Liver (tissue), 9 donors: Measurements from ENCODE around the gene LGALS4. TPM values are rescaled to one million over a fixed set of nuclear protein-coding genes. Genes with fewer than 3 reads are reported as not detected.
A peak's percentile ranks its signal among the peaks of the same experiment; 100 is the strongest.

Experiments
- DNase-seq: peaks from one replicate; pipeline ENCODE4 v3.0.0-alpha.2; 2017; ENCODE audit warnings: low spot score
- H3K27ac ChIP-seq, 2 donors: one replicate each; pipeline ENCODE4 v1.7.0; 2013; ENCODE audit warnings: inconsistent platforms in 2 of 2, low read length in 2 of 2, control low read depth in 1 of 2, low read depth in 1 of 2, mild to moderate bottlenecking in 1 of 2
- H3K27me3 ChIP-seq, 4 donors: one replicate each; pipeline versions ENCODE4 v1.6.1 to v1.7.0; 2013; ENCODE audit warnings: low read length in 3 of 4, inconsistent platforms in 1 of 4, mild to moderate bottlenecking in 1 of 4, moderate library complexity in 1 of 4; ENCODE audit not compliant: control insufficient read depth in 4 of 4, insufficient read depth in 4 of 4
- H3K36me3 ChIP-seq, 4 donors: one replicate each; pipeline versions ENCODE4 v1.6.1 to v1.7.0; 2013; ENCODE audit warnings: low read length in 3 of 4, mild to moderate bottlenecking in 3 of 4, low read depth in 1 of 4, moderate library complexity in 1 of 4; ENCODE audit not compliant: control insufficient read depth in 4 of 4, insufficient read depth in 3 of 4
- H3K4me1 ChIP-seq, 4 donors: one replicate each; pipeline versions ENCODE4 v1.6.1 to v1.7.0; 2013; ENCODE audit warnings: low read length in 3 of 4, mild to moderate bottlenecking in 3 of 4, moderate library complexity in 1 of 4; ENCODE audit not compliant: control insufficient read depth in 4 of 4, insufficient read depth in 4 of 4
- H3K4me3 ChIP-seq, 3 donors: one replicate each; pipeline versions ENCODE4 v1.6.1 to v1.7.0; 2013; ENCODE audit warnings: low read length in 3 of 3, control low read depth in 1 of 3, low read depth in 1 of 3, mild to moderate bottlenecking in 1 of 3
- H3K9ac ChIP-seq, 2 donors: one replicate each; pipeline ENCODE4 v1.7.0; 2013; ENCODE audit warnings: low read length in 2 of 2, mild to moderate bottlenecking in 2 of 2, moderate library complexity in 2 of 2, control low read depth in 1 of 2, low read depth in 1 of 2
- H3K9me3 ChIP-seq, 4 donors: one replicate each; pipeline versions ENCODE4 v1.6.1 to v1.7.0; 2013; ENCODE audit warnings: low read length in 3 of 4; ENCODE audit not compliant: control insufficient read depth in 4 of 4
- EGR1 ChIP-seq, 2 donors: IDR thresholded peaks; 2 replicates each; pipeline ENCODE4 v1.6.1; 2016 to 2018; ENCODE audit warnings: antibody characterized with exemption in 2 of 2, low read depth in 2 of 2
- FOXA1 ChIP-seq: IDR thresholded peaks from 2 replicates; pipeline ENCODE4 v1.6.1; 2016; ENCODE audit warnings: antibody characterized with exemption
- FOXA2 ChIP-seq: IDR thresholded peaks from 2 replicates; pipeline ENCODE4 v1.6.1; 2016; ENCODE audit warnings: antibody characterized with exemption
- GABPA ChIP-seq, 2 donors: IDR thresholded peaks in 1 of 2; conservative IDR thresholded peaks in 1 of 2; 2 replicates each; pipeline ENCODE4 v1.6.1; 2016; ENCODE audit warnings: antibody characterized with exemption in 2 of 2, mild to moderate bottlenecking in 1 of 2, moderate library complexity in 1 of 2
- HNF4A ChIP-seq, 2 donors: conservative IDR thresholded peaks; 2 replicates each; pipeline ENCODE4 v1.6.1; 2016; ENCODE audit warnings: antibody characterized with exemption in 2 of 2, mild to moderate bottlenecking in 2 of 2
- HNF4G ChIP-seq: IDR thresholded peaks from 2 replicates; pipeline ENCODE4 v1.6.1; 2016; ENCODE audit warnings: antibody characterized with exemption
- JUND ChIP-seq, 2 donors: IDR thresholded peaks; 2 replicates each; pipeline ENCODE4 v1.6.1; 2016; ENCODE audit warnings: antibody characterized with exemption in 2 of 2
- MAX ChIP-seq: IDR thresholded peaks from 2 replicates; pipeline ENCODE4 v1.6.1; 2016; ENCODE audit warnings: antibody characterized with exemption
- NR2F2 ChIP-seq: IDR thresholded peaks from 2 replicates; pipeline ENCODE4 v1.6.1; 2016; ENCODE audit warnings: antibody characterized with exemption
- RAD21 ChIP-seq, 2 donors: IDR thresholded peaks; 2 replicates each; pipeline ENCODE4 v1.6.1; 2016; ENCODE audit warnings: antibody characterized with exemption in 2 of 2, mild to moderate bottlenecking in 2 of 2
- REST ChIP-seq: IDR thresholded peaks from 2 replicates; pipeline ENCODE4 v1.6.1; 2016; ENCODE audit warnings: antibody characterized with exemption, mild to moderate bottlenecking
- RXRA ChIP-seq, 2 donors: IDR thresholded peaks; 2 replicates each; pipeline ENCODE4 v1.6.1; 2017 to 2018; ENCODE audit warnings: antibody characterized with exemption in 2 of 2, mild to moderate bottlenecking in 1 of 2
- SP1 ChIP-seq: IDR thresholded peaks from 2 replicates; pipeline ENCODE4 v1.6.1; 2018; ENCODE audit warnings: antibody characterized with exemption, mild to moderate bottlenecking
- TAF1 ChIP-seq: conservative IDR thresholded peaks from 2 replicates; pipeline ENCODE4 v1.6.1; 2016; ENCODE audit warnings: antibody characterized with exemption, mild to moderate bottlenecking
- YY1 ChIP-seq: IDR thresholded peaks from 2 replicates; pipeline ENCODE4 v1.6.1; 2016; ENCODE audit warnings: antibody characterized with exemption, mild to moderate bottlenecking
- WGBS: extraction: QIAGEN DNeasy Blood & Tissue Kit; methylation state at CpG from one replicate; pipeline ENCODE4 v1.1.7; 2013; 5-methylcytosine and 5-hydroxymethylcytosine counted together
- polyA plus RNA-seq, 2 donors: library from polyadenylated mRNA; stranded (reverse) in 1 of 2; unstranded in 1 of 2; fragments of 200-250 nt in 1 of 2; fragments of >200 nt in 1 of 2; fragmentation: Nextera tagmentation in 1 of 2; extraction: Ambion mirVana in 1 of 2; gene quantifications; one replicate each; pipeline versions ENCODE4 v1.2.1 to v1.2.3, GENCODE V29; 2013 to 2015
- total RNA-seq, 2 donors: library from RNA; depleted of rRNA; stranded (reverse); fragments of >200 nt; gene quantifications; one replicate each; pipeline ENCODE4 v1.2.3, GENCODE V29; 2014
- TF ChIP-seq, protein P1 (sequence below): IDR thresholded peaks from 2 replicates; pipeline ENCODE4 v1.6.1; 2016; ENCODE audit warnings: antibody characterized with exemption
- TF ChIP-seq, protein P2 (sequence below): fragments of 150-350 bp; IDR thresholded peaks from 2 replicates; pipeline ENCODE4 v1.5.1; 2017; ENCODE audit warnings: improper control_type of control experiment, low read depth, low read length; ENCODE audit not compliant: missing input control
- TF ChIP-seq, protein P3 (sequence below): IDR thresholded peaks from 2 replicates; pipeline ENCODE4 v1.6.1; 2016; ENCODE audit warnings: antibody characterized with exemption
- donor health status: healthy.
- donor health status: healthy.
- donor health status: healthy.
- donor health status: healthy.
- donor health status: healthy.

LGALS4 gene
- total and polyA plus RNA-seq, 4 donors: 0.42 to 40.6 (median 12.1) TPM

DNA sequence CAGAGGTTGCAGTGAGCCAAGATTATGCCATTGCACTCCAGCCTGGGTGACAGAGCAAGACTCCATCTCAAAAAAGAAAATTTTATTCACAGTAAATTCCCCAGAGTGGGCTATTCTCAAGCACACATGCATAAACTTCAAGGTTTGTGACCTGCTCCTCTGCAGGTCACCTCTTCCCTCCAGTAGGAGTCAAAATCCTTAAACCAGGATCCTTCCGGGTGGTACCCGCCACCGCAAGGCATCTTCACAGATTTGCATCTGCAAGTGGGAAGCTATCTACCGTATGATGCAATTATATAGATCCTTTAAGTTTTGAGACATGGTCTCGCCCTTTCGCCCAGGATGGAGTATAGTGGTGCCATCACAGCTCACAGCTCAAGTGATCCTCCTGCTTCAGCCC lies 21.8 kb upstream of the LGALS4 start:
- Histone ChIP-seq H3K27me3 (no peaks in the 10 kb centered on the region), H3K9me3 (no peaks in the 10 kb centered on the region), H3K27ac (peak overlapping the region; percentile 7 to 31), H3K4me3 (no peak overlapping the region), H3K36me3 (peaks cover 17 to 35% (median 32%) of the 10 kb centered on the region in 4 donors), H3K4me1 (peaks cover 13 to 71% (median 55%) of the 10 kb centered on the region in 4 donors), H3K9ac (no peak overlapping the region)
- DNase-seq: no peak
- 97% methylated on average over 6 of the region's 6 CpGs for WGBS
- no peak for TF ChIP-seq RXRA (IDR thresholded peaks at IDR 0.05)
- TF ChIP-seq, protein P1, sequence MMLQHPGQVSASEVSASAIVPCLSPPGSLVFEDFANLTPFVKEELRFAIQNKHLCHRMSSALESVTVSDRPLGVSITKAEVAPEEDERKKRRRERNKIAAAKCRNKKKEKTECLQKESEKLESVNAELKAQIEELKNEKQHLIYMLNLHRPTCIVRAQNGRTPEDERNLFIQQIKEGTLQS: no peak
- TF ChIP-seq REST: no peak
- no peak for TF ChIP-seq HNF4A (conservative IDR thresholded peaks at IDR 0.05)
- TF ChIP-seq TAF1: no peak
- no peak for TF ChIP-seq RAD21 (IDR thresholded peaks at IDR 0.05)
- TF ChIP-seq GABPA (IDR thresholded peaks at IDR 0.05 in 1 of 2, conservative IDR thresholded peaks at IDR 0.05 in 1 of 2): no peak
- TF ChIP-seq FOXA1: no peak
- TF ChIP-seq, protein P2, sequence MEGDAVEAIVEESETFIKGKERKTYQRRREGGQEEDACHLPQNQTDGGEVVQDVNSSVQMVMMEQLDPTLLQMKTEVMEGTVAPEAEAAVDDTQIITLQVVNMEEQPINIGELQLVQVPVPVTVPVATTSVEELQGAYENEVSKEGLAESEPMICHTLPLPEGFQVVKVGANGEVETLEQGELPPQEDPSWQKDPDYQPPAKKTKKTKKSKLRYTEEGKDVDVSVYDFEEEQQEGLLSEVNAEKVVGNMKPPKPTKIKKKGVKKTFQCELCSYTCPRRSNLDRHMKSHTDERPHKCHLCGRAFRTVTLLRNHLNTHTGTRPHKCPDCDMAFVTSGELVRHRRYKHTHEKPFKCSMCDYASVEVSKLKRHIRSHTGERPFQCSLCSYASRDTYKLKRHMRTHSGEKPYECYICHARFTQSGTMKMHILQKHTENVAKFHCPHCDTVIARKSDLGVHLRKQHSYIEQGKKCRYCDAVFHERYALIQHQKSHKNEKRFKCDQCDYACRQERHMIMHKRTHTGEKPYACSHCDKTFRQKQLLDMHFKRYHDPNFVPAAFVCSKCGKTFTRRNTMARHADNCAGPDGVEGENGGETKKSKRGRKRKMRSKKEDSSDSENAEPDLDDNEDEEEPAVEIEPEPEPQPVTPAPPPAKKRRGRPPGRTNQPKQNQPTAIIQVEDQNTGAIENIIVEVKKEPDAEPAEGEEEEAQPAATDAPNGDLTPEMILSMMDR: no peak
- no peak for TF ChIP-seq HNF4G
- no peak for TF ChIP-seq MAX
- no peak for TF ChIP-seq YY1
- no peak for TF ChIP-seq NR2F2
- no peak for TF ChIP-seq FOXA2
- no peak for TF ChIP-seq SP1
- no peak for TF ChIP-seq JUND (IDR thresholded peaks at IDR 0.05)
- TF ChIP-seq EGR1 (IDR thresholded peaks at IDR 0.05; ENCODE audit: low read depth in 2 of 2): no peak
- TF ChIP-seq, protein P3, sequence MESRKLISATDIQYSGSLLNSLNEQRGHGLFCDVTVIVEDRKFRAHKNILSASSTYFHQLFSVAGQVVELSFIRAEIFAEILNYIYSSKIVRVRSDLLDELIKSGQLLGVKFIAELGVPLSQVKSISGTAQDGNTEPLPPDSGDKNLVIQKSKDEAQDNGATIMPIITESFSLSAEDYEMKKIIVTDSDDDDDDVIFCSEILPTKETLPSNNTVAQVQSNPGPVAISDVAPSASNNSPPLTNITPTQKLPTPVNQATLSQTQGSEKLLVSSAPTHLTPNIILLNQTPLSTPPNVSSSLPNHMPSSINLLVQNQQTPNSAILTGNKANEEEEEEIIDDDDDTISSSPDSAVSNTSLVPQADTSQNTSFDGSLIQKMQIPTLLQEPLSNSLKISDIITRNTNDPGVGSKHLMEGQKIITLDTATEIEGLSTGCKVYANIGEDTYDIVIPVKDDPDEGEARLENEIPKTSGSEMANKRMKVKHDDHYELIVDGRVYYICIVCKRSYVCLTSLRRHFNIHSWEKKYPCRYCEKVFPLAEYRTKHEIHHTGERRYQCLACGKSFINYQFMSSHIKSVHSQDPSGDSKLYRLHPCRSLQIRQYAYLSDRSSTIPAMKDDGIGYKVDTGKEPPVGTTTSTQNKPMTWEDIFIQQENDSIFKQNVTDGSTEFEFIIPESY: no peak
